GM04504 (cell line): Measurements from ENCODE around the gene GPR132.
"Not testable (repeated sequence)": the region's sequence is repeated elsewhere in the genome, so short reads cannot be mapped to it uniquely, and the experiment has no call there.

Experiments used
- DNase-seq: peaks from one replicate; pipeline ENCODE4 v3.0.0-alpha.2; 2012; ENCODE audit warnings: low read depth

The GPR132 gene

DNA sequence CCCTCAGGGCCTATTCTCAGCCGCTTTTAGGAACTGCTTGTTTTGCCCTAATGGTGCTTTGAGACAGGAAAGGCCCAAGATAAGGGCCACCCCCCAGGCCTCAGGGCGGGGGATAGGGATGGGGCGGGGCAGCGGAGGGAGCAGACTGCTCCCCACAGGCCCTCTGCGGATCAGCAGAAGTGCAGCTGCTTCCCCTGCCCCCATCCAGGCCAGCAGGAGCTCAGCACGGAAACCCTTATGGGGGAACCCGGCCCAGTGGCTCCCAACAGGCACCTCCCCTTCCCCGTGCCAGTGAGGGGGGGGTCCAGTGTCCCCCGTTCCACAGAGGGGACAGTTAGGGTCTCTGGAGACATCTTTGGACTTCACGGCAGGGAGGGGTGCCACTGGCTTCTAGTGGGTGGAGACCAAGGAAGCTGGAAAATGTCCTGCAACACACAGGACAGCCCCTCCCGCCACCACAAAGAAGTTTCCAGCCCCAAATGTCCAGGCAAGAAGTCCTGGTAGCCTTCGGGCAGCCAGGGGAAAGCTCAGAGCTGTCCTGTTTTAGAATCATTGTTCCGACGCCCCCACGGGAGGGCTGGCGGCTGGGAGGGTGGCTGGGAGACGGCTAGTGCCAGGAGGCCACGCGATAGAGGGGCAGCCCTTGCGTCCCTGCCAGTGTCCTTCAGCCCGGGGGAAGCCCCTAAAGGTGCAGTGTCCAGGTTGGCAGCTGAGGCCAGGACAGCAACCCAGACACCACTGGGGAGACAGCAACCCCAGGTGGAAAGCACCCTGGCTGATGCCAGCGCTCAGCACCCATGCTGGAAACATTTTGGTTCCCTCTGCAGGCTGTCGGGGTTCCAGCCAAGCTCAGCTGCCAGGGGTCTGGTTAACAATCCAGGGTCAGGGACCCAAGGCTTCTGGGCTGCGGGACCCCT lies 10.4 kb upstream of the GPR132 start:
- DNase-seq = no peak

GRCh38 chr14:105074601-105075053 lies 9.4 kb upstream of the GPR132 start:
- no peak for DNase-seq

- DNase-seq = no peak
Measured at GRCh38 chr14:105073720-105074600, 8.7 kb upstream of the GPR132 start.

- no peak for DNase-seq
Measured at GRCh38 chr14:105072892-105073719, 7.9 kb upstream of the GPR132 start.

DNA sequence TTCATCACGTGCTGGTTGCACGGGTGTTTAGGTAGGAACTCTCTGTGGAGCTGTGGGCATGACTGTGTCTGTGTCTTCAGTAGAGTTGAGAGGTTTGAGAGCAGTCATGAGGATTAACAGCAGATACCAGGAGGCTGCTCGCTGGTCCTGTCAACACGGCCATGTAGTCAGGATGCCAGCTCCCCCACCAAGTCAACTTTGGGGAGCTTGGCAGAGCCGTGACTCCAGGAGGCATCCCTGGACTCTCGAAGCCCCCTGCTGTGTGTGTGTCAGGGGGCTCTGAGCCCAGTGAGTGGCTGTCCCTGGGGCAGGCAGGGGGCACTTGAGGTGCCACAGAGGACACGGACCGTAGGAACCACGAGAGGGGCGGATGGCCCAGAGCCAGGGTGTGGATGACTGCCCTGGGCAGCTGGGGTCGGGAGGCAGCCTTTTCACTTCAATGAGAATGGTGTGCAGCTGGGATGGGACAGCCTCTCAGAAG lies 7.2 kb upstream of the GPR132 start:
- no peak for DNase-seq

DNA sequence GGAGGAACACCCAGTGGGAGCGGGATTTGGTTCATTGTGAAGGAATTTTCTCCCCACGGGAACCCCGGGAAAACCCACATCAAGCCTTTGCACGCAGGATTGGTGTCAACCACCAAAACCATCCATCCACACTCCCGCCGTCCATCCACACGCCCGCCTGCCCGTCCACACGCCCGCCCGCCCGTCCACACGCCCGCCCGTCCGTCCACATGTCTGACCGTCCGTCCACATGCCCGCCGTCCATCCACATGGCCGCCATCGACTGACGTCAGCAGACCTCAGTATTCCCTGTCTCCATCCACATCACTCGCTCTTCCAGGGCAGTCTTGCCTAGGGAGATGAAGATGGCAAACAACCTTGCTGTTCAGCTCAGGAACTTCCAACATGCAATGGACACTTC lies 6.7 kb upstream of the GPR132 start:
- no peak for DNase-seq

- DNase-seq = no peak
Measured at GRCh38 chr14:105071326-105071725, 6.1 kb upstream of the GPR132 start.

- no peak for DNase-seq
Measured at GRCh38 chr14:105070760-105071137, 5.5 kb upstream of the GPR132 start.

- no peak for DNase-seq
Measured at GRCh38 chr14:105069871-105070759, 4.9 kb upstream of the GPR132 start.

DNA sequence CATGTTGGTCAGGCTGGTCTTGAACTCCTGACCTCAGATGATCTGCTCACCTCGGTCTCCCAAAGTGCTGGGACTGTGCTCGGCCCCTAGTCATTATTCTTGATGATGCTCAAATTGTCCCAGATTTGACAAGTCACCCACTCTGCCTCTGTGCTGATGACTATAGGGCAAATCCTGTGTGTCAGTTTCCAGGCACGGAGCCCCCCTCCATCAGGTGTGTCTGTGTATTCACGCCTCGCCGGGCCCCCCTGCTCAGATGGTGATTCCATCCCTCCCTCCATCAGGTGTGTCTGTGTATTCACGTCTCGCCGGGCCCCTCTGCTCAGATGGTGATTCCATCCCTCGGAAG lies 4.3 kb upstream of the GPR132 start:
- no peak for DNase-seq

DNA sequence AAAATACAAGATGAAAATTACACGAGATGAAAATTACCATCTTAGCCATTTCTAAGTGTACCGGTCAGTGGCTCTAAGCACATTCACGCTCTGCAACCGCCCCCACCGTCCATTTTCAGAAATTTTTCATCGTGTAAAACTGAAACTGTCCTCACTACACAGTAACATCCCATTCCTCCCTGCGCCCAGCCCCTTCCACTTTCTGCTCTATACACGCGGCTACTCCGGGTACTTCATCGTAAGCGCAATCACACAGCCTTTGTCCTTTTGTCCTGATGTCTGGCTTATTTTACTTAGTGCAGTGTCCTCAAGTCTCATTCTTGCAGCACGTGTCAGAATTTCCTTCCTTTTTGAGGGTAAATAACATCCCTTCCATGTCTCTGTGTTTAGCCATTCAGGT lies 3.6 kb upstream of the GPR132 start:
- no peak for DNase-seq

- DNase-seq = no peak
Measured at GRCh38 chr14:105067969-105068301, 2.7 kb upstream of the GPR132 start.

GRCh38 chr14:105067140-105067968 lies 2.1 kb upstream of the GPR132 start:
- no peak for DNase-seq

DNA sequence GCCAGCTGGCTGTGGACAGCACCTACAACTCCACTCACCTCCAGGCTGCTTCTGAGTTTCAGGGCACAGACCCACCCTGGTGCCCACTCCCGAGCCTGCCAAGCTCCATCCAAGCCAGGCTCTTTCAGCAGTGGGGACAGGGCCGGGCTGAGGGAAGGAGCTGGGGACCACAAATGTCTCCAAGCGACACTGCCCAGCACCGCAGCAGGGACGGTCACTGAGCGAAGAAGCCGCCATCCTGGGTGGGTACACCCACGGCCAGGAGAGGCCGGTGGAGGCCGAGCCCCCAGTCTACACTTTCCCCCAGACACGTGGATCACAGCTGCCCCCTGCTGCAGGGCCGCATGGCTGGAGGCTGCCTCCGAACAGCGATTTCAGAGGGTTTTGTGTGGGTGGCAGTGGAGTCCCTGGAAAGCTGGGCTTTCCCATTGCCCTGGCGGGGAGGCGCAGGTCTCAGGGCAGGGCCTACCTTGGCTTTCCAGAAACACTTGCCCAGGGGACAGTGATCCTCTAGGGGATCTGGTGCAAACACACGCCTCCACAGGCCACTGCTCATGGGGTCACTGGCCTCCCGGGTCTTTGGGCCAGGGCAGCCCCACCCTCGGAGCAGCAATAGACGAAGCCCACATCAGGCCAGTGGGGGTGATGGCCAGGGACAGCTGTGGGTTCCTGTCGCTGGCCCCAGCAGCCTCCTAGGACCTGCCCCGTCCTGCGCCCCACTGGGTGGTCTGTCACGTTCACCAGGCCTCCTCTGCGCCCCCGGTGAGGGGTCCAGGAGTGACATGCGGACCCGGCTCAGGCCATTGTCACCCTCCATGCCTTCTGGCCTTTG lies 1.2 kb upstream of the GPR132 start:
- no peak for DNase-seq

- no peak for DNase-seq
Measured at GRCh38 chr14:105064721-105065143, 498 bp downstream of the GPR132 start.

- DNase-seq = no peak
Measured at GRCh38 chr14:105064001-105064400, 1.2 kb downstream of the GPR132 start.

GRCh38 chr14:105063506-105063905 lies 1.7 kb downstream of the GPR132 start:
- DNase-seq = not testable (repeated sequence)

DNA sequence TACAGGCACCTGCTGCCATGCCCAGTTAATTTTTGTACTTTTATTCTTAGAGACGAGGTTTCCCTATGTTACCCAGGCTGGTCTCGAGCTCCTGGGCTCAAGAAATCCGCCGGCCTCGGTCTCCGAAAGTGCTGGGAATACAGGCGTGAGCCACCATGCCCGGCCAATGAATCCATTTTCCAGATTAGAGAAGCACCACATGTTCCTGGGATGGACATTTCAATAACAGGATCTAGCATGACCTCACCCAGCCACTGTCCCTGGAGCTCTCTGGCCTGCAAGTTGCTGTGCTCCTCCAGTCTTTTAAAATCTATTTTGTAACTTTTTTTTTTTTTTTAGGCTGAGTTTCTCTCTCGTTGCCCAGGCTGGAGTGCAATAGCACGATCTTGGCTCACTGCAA lies 2.2 kb downstream of the GPR132 start:
- DNase-seq = no peak

GRCh38 chr14:105062048-105062433 lies 3.2 kb downstream of the GPR132 start:
- no peak for DNase-seq
